ENCODE results near the gene DTX1.
A peak's percentile ranks its signal among the peaks of the same experiment; 100 is the strongest.

DTX1 gene

GRCh38 chr12:113056631-113057488, at the start of gene DTX1:
Gene DTX1 (plus strand): TSS chr12:113056730. CDS start chr12:113058193, 1,463 bp downstream.
- DNase-seq: no peak

- DNase-seq: no peak
Measured at GRCh38 chr12:113007166-113007565, 49.4 kb upstream of the DTX1 start.

GRCh38 chr12:113010701-113011100, 45.8 kb upstream of the DTX1 start:
- no peak for DNase-seq

- no peak for DNase-seq
Measured at GRCh38 chr12:113014565-113014964, 42.0 kb upstream of the DTX1 start.

GRCh38 chr12:113016796-113017195, 39.7 kb upstream of the DTX1 start:
- DNase-seq: no peak

- DNase-seq: no peak
Measured at GRCh38 chr12:113019025-113019424, 37.5 kb upstream of the DTX1 start.

GRCh38 chr12:113021500-113021899, 35.0 kb upstream of the DTX1 start:
- no peak for DNase-seq

- no peak for DNase-seq
Measured at GRCh38 chr12:113022563-113023297, 33.8 kb upstream of the DTX1 start.

GRCh38 chr12:113027726-113028125, 28.8 kb upstream of the DTX1 start:
- no peak for DNase-seq

- peak; percentile 55 for DNase-seq
Measured at GRCh38 chr12:113030875-113031525, 25.5 kb upstream of the DTX1 start.

- no peak for DNase-seq
Measured at GRCh38 chr12:113039911-113040445, 16.6 kb upstream of the DTX1 start.

GRCh38 chr12:113040722-113041171, 15.8 kb upstream of the DTX1 start:
- no peak for DNase-seq

GRCh38 chr12:113041560-113041959, 15.0 kb upstream of the DTX1 start:
- no peak for DNase-seq

GRCh38 chr12:113043240-113043639, 13.3 kb upstream of the DTX1 start:
- no peak for DNase-seq

GRCh38 chr12:113044516-113044915, 12.0 kb upstream of the DTX1 start:
- no peak for DNase-seq

- peak; percentile 90 for DNase-seq
Measured at GRCh38 chr12:113048716-113049127, 7.8 kb upstream of the DTX1 start.

- peak; percentile 48 for DNase-seq
Measured at GRCh38 chr12:113049976-113050742, 6.4 kb upstream of the DTX1 start.

GRCh38 chr12:113050795-113051194, 5.7 kb upstream of the DTX1 start:
- no peak for DNase-seq

GRCh38 chr12:113051759-113052158, 4.8 kb upstream of the DTX1 start:
- no peak for DNase-seq

GRCh38 chr12:113052326-113052725, 4.2 kb upstream of the DTX1 start:
- DNase-seq: no peak

- no peak for DNase-seq
Measured at GRCh38 chr12:113054948-113055486, 1.5 kb upstream of the DTX1 start.
